D721Med (cell line): ENCODE results near the gene XDH.

ENCODE experiments used
- DNase-seq: peaks from one replicate; pipeline ENCODE4 v3.0.0; 2011; ENCODE audit warnings: low spot score; ENCODE audit not compliant: insufficient read length
- FAIRE-seq: peaks from 2 replicates; lab custom pipeline; 2011; peaks lifted over from hg19 to GRCh38; lab: Jason Lieb, UNC
- TF ChIP-seq, protein P1 (sequence below): IDR thresholded peaks from 2 replicates; pipeline ENCODE4 v1.5.1; 2012; ENCODE audit warnings: mild to moderate bottlenecking, control low read depth; ENCODE audit not compliant: insufficient read depth; ENCODE audit errors: missing control alignments

Gene XDH

DNA sequence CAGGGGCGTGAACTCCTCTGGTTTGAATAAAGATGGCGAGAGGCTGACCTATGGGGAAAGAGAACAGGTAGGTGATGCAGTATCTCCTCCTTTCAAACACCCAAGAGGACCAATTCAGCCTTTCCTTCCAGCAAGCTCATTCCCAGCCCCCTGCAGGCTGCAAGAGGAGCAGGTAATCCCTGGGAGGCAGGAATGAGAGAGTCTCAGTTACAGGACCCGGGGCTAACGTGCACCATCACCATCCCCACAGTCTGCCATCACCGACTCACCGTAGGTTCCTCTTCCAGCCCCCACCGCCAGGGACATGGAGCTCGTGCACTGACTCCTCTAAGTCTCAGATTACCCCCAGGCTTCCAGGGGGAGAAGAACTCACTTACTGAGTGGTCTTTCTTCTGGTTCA is 26.7 kb downstream of the XDH start:
- TF ChIP-seq, protein P1, sequence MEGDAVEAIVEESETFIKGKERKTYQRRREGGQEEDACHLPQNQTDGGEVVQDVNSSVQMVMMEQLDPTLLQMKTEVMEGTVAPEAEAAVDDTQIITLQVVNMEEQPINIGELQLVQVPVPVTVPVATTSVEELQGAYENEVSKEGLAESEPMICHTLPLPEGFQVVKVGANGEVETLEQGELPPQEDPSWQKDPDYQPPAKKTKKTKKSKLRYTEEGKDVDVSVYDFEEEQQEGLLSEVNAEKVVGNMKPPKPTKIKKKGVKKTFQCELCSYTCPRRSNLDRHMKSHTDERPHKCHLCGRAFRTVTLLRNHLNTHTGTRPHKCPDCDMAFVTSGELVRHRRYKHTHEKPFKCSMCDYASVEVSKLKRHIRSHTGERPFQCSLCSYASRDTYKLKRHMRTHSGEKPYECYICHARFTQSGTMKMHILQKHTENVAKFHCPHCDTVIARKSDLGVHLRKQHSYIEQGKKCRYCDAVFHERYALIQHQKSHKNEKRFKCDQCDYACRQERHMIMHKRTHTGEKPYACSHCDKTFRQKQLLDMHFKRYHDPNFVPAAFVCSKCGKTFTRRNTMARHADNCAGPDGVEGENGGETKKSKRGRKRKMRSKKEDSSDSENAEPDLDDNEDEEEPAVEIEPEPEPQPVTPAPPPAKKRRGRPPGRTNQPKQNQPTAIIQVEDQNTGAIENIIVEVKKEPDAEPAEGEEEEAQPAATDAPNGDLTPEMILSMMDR: no peak
- FAIRE-seq (no peak), DNase-seq (no peak)

DNA sequence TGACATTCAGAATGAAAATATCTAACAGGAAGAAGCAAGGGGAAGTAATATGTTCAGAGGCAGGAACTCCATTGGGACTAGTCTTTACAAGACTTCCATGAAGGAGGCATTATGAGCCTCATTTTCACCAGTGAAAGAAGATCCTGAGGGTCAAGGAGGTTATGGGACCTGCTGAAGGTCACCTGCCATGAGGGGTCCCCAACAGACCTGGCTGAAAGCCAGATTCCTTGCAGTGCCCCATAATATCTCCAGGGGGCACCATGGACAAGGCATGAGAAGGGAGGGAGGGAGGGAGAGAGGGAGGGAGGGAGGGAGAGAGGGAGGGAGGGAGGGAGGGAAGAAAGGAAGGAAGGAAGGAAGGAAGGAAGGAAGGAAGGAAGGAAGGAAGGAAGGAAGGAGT is 27.9 kb downstream of the XDH start:
- FAIRE-seq: no peak
- DNase-seq: no peak
- TF ChIP-seq, protein P1: no peak

DNA sequence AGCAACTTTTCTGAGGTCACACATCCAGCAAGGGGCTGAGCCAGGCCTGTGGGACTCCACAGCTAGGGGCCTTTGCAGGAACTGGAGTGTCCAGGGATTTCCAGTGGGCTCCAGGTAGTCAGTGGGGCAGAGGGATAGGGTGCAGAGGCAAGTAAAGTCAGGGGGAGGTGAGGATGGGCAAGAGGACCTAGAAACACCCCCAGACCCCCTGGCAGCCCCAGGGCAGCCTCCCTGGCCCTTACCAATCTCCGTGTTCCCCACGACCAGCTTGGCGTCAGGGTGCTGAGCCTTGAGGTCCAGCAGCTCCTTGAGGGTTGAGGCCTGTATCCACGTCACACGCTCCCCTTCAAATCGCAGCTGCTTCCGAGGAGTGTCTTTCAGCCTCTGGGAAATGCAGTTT is 28.4 kb downstream of the XDH start:
- no peak for DNase-seq
- no peak for FAIRE-seq
- TF ChIP-seq, protein P1: no peak

DNA sequence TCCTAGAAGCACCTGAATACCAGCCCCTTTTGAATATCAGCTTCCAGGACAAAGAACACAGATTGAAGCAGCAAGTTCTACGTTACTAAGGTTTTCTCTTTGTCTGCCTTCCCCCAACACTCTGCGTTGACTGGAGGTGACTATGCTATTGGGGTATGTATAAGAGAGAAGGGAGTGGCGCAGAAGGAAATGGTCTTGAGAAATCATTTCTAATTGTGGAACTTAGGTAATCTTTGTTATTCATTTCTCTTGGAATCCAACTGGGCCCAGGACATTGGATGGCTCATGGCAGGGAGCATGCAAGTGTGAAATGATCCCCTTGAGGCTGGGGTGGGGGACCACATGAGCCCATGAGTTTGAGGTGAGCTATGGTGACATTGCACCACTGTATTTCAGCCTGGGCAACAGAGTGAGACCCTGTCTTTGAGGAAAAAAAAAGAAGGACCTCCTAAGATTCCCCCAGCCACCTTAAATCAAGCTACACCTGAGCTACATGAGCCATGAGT is 29.7 kb downstream of the XDH start:
- no peak for FAIRE-seq
- no peak for DNase-seq
- TF ChIP-seq, protein P1: no peak

DNA sequence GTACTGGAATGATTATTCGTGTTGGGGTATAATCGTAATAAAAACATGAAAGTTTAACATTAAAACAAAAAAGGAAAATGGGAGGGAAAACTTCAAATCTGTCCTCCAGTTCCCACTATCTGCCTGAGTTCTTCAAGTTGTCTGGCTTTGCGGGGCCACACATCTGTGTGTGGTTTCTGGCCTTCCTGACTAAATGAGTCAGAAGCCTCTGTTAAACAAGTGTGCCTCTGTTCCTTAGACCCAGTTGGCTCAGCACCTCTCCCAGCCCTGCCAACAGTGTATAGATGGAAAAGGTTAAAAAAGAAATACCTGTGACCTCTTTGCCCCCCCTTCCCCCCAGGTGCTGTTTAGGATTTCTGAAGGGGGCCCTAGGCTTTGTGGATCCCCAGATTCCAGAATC is 30.2 kb downstream of the XDH start:
- DNase-seq (no peak), FAIRE-seq (no peak)
- TF ChIP-seq, protein P1: no peak

DNA sequence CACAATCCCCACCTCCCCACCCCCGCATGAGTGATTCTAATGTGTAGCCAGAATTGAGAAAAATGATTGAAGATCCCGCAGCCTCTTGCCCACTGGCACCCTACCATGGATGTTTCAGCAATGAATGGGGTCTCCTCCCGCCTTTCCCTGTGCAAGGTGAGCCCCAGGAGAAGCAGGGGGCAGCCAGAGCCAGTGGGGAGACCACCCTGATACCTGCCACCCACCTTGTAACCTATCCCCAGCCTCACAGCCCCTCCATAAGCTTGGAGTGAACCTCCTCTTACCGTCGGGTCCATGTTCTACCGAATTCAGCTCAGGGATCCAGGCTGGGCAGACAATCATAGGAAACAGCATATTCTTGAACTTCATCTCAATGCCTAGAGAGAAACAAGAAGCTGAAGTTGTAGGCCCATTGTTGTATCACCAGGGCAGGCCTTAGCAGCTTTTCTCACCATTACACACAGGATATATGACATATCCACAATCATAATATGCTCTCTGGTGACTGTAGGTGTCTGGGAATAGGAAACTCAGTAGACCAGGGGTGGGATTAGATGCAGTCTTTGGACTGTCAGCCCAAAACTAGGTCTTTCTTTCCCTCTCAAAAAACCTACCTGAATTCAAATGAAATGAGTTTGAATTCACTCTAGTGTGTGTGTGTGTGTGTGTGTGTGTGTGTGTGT is 30.9 kb downstream of the XDH start:
- no peak for FAIRE-seq
- no peak for DNase-seq
- TF ChIP-seq, protein P1: no peak

DNA sequence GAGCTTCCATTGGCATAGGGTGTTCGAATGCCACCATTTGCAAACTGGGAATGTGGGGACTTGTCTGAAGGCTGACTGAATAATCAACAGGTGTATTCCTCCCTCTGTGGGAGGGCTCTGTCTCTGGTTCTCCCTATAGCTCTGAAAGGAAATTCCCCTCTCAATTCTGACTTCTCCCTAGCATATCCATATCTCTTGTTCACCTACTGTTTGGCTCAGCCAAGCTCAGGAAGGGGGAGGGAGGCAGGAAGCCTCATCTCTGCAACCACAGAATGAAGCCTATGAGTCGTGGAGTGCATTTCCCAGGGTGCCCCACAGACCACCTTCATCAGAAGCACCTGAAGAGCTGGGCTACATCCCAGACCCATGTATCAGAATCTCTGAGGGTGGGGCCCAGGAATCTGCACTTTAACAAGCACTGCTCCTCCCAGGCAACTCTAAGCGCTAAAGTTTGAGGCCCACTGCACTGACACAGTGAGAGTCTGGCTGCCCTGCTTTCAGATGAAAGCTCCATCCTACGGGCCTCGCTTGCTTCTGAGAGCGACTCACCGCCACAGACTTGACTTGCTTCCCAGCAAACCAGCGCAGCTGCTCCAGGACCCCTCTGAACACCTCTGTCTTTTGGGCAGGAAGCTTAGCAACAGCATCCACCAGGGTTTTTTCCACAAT is 32.0 kb downstream of the XDH start:
- FAIRE-seq (no peak), DNase-seq (no peak)
- TF ChIP-seq, protein P1: no peak
